Fibroblast of the conjunctiva (primary cell): ENCODE measurements around the gene ROBO2.

ENCODE experiments used
- DNase-seq: peaks from one replicate; pipeline ENCODE4 v3.0.0-alpha.2; 2010; ENCODE audit warnings: low read depth

The ROBO2 gene

GRCh38 chr3:77588863-77589262 is 549.0 kb downstream of the ROBO2 start:
- no peak for DNase-seq

- no peak for DNase-seq
Measured at GRCh38 chr3:77590191-77590590, 550.3 kb downstream of the ROBO2 start.

DNA sequence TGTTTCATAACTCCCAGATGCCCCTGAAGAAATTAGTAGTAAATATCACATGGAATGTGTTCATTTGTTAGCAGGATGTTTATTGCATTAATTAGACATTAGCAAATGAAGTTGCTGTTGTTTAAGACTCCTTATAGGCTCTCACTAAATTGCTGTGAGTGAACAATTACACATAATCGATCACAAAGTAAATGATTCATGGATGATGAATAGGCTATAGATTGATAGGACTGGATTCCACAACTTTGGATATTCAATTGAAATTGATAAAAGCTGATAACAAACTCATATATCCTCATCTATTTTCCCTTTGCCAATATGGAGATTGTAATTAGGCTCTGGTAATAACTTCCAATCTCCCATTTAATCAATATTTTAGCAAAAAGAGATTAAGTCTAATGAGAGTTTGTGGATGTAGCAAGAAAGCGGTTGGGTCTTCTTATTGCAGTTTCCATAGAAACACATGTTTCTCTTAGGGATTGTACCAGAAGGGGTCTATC is 555.5 kb downstream of the ROBO2 start:
- DNase-seq, result no peak

DNA sequence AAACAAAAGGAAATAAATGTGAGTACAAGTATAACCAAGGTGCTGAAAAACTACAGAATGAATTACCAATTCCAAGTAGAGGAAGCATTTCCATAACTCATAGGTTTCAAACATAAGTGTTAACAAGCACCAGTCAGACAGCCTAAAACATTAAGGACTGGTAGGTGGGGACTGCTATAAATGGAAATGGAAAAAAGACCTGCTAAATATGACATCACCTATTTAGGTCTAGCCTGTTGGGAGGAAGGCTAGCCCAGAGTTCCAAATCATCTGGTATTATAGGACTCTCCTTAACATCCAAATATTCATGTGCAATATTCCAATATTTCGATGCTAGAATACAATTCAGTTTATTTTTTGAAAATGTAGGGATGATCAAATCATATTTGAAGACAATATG is 560.0 kb downstream of the ROBO2 start:
- DNase-seq, result no peak

DNA sequence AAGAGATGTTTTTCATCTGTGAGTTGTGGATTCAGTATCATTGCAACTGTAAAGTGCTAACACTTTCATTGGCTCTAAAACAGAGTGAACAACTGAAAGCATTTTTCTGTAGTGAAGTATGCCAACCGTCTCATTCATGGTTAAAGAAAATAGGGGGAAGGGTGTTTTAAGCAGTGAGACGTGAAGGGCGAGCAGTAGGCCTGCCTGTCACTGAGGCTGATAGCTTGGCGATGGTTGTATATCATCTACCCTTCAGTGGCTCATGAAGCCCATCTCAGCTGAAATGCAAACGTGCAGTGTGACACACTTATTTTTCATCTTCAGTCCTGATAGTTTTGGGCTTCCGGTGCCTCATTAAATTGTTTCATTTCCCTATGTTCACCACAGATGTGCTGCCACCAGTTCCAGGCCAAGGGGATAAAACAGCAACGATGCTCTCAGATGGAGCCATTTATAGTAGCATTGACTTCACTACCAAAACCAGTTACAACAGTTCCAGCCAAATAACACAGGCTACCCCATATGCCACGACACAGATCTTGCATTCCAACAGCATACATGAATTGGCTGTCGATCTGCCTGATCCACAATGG is 562.0 kb downstream of the ROBO2 start:
- DNase-seq, result no peak

GRCh38 chr3:77602722-77603121 is 562.8 kb downstream of the ROBO2 start:
- DNase-seq, result no peak

GRCh38 chr3:77605308-77605707 is 565.4 kb downstream of the ROBO2 start:
- no peak for DNase-seq

DNA sequence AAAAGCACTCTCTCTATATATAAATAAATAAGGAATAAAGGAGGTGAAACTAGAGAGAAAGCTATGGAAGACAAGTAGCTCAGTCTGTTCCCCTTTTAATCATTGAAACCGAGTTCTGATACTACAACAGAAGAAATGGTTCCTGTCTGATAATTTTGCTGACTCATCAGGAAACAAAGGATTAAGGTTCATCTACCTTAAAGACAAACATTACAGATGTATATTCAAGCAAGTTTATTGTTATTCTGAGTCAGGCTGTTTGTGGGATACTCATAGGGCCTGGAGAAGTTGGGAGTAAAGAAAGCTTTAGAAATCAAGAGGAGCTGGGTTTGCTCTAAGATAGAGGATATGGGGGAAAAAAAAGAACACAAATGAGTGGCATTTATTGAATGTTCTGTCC is 566.0 kb downstream of the ROBO2 start:
- no peak for DNase-seq

DNA sequence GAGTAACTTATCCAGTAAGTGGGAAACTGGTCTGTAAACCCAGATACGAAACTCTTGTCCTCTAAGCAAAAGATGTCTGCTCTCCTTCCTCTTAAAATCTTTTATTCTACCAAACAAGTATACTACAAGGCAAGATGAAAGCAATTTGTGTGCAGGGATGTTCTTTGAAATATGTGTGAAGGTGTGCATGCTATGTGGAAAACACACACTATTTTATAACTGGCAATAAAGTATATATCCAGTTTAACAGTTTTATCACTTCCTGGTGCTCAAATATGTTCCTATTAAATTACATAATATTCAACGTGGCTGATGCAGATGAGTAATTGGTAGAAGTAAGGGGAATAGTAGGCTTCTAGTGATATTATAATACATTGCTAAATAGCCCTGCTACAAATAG is 566.5 kb downstream of the ROBO2 start:
- no peak for DNase-seq

GRCh38 chr3:77618686-77619085 is 578.8 kb downstream of the ROBO2 start:
- peak; percentile 42 for DNase-seq

DNA sequence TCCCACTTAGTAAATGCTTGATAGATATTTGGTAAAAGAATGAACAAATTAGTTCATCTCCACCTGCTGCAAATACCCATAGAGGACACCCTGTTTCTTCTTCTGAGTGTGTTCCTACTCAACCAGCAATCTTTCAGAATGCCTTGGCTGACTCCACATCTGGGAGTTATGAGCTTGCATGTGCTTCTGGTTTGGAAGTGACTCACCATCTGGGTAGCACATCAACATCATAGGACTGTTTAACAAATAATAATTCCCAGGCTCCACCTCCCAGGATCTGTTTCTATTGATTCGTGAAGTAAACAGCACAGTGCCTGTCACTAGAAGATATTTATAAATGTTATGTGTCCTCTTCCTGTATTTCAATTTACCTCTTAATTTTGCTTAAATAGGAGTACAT is 580.1 kb downstream of the ROBO2 start:
- peak; percentile 56 for DNase-seq

DNA sequence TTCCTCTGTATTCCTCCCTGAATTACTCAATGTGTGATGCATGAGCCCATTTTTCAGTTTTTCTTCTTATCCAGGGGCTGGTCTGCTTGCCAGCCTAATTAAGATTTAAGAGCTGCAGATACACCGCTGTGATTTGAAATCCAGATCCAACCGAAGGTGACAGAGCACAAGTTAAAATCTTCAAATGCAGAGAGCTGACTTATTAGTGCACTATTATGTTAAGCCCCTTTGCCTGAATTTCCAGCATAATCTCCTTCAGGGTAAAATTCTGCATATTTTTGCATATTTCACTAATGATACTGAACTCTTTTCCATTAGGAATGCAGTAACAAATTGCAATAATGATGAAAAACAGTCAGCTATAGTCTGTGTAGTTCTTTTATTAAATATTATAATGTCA is 583.6 kb downstream of the ROBO2 start:
- no peak for DNase-seq

DNA sequence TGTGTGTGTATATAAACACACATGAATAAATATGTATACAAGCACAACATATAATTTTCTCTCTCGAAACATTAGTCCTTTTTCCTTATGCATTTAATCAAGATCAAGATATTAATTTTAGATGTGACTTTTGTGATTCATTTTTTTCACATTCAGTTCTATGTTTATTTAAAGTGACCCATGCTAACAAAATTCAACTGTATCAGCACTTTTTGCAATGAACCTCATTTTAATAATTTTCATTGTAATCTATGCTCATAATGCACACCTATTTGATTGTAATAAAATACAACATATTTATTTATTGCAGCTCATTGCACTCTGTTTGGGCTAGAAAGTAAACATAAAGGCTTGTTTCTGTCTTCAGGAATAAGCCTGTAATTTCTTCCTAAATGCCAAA is 586.3 kb downstream of the ROBO2 start:
- DNase-seq, result no peak

DNA sequence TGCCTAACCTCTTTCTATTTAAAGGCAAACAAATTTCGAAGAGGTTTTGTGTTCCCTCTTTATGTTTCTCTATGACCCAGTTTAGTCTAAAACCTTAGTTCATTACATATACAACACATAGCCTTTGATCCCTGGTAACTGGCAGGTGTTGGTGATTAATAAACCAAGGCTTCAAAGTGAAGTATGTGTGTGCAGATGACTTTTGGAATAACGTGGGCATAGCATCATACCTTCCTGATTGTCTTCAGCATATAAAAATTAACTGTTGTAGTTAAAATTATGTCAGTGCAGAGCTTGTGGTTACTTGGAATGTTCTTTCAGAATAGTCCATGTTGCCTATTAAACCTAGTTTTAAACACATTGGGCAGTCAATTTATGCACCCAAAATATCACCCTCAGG is 608.3 kb downstream of the ROBO2 start:
- DNase-seq, result no peak

GRCh38 chr3:77648664-77649063 is 608.8 kb downstream of the ROBO2 start:
- DNase-seq, result no peak

- no peak for DNase-seq
Measured at GRCh38 chr3:77652624-77653023, 612.7 kb downstream of the ROBO2 start.

- DNase-seq, result no peak
Measured at GRCh38 chr3:77655396-77655795, 615.5 kb downstream of the ROBO2 start.

DNA sequence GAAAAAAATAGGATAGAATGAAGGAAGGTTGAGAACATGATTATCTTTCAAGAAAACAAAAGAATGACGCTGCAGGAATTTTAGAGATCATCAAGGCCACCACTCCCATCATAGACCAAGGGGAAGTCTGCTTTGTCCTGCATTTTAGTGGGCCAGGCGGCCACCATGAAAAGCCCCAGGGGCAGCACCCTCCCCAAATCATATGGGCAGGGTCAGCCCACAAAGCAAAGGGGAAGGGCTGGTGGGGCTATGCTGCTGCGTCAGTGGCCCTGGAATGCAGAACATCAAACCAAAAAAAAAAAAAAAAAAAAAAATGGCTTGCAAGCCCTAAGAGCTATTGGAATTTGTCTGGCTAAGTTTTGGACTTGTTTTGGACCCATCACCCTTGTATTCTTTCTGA is 620.8 kb downstream of the ROBO2 start:
- DNase-seq, result no peak

GRCh38 chr3:77667901-77668300 is 628.0 kb downstream of the ROBO2 start:
- no peak for DNase-seq

DNA sequence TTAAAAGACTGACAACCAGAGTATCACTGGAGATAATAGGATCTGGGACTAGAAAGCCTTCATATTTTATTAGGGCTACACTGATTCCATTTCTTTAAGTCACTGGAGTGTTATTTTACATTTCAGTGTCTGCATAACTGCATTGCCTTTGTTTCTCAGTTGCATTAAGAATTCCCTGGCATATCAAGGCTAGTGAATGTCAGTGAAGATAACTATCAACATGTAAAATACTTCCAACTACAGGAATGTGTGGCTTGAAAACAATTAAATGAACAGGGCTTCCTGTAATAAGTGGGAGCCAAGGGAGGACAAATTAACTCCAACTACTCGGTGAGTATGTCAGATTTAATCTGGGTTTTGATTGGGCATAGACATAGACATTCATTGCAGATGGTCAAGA is 628.5 kb downstream of the ROBO2 start:
- no peak for DNase-seq

DNA sequence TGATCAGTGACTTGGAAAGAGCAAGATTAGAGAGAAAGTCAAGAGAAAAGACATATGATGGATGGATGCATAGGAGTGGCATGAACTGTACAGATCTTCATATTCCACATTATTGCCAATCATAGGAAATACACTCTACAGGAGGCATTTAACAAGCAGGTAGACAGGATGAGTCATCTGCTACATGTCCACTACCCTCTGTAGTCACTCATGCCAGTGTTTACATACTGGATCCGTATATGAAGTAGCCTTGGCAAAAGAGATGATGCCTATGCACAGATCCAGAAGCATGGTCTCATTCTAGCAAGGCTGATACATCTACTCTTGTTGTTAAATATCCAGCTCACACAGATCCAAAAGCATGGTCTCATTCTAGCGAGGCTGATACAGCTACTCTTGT is 632.1 kb downstream of the ROBO2 start:
- DNase-seq, result no peak

GRCh38 chr3:77682162-77682561 is 642.3 kb downstream of the ROBO2 start:
- DNase-seq, result no peak

DNA sequence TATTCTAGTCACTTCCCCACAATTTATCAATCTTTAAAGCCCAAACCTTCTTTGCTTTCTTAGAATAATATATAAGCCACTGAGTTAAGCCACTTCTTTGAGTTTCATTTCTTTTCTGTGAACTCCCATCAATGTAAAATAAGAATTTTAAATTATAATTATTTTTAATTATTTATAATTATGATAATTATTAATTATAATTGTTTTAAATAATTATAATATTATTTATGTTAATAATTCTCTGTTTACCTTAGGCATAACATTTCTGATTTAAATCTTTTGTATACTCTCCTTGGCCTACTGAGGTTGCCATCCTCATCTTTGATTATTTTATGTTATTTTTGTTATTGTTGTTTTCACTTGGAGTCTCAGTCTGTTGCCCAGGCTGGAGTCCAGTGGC is 644.2 kb downstream of the ROBO2 start:
- DNase-seq, result no peak

DNA sequence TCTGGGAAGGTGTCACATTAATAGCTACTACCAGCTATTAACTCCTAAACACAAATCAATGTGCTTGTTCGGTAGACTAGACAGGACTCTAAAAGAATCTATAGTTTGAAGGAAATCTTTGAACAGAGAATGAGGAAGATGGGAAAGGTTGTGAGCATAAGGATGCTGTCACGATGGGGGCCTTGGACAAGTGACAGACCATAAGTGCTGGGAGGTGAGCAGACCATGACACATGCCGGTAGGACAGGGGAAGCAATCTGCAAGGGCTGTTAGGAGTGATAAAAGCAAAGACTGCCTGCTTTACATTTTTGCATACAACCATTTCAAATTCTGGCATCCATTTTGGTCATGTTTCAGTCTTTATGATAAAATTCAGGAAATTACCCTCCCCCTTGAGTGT is 645.8 kb downstream of the ROBO2 start:
- no peak for DNase-seq

DNA sequence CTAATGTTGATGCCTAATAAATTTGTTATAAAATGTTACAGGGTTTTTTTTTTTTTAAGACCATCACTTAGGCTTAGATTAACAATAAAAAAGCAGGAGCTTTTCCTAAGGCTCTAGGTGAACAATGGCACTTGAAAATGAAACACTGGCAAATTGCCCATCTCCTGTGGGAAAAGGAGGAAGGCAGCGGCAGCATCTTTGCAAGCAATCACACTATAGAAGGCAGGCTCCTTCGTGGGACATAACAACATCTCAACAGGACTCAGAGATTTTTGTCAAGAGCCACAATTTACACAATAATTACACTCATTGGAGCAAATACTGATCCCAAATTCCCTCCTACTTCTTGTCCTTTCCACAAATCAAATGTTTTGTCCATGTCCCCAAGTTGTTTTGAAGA is 646.7 kb downstream of the ROBO2 start:
- DNase-seq, result no peak
